HG03457 (cell line): ENCODE measurements around the gene DPEP2NB.
"Not testable (repeated sequence)": the region's sequence is repeated elsewhere in the genome, so short reads cannot be mapped to it uniquely, and the experiment has no call there.

Experiments
- ATAC-seq: cut with Tn5 transposase; IDR thresholded peaks from one replicate; pipeline ENCODE4 v1.9.1; 2021; ENCODE audit warnings: moderate number of reproducible peaks; ENCODE audit not compliant: unreplicated experiment

The DPEP2NB gene

GRCh38 chr16:68019167-68019680, 3.5 kb upstream of the DPEP2NB start:
- ATAC-seq, result no peak

GRCh38 chr16:68013440-68013839, 2.3 kb downstream of the DPEP2NB start:
- no peak for ATAC-seq

- ATAC-seq, result not testable (repeated sequence)
Measured at GRCh38 chr16:68009872-68010271, 5.8 kb downstream of the DPEP2NB start.

- ATAC-seq, result no peak
Measured at GRCh38 chr16:68009157-68009735, 6.5 kb downstream of the DPEP2NB start.

- ATAC-seq, result no peak
Measured at GRCh38 chr16:68005786-68006286, 9.9 kb downstream of the DPEP2NB start.

- no peak for ATAC-seq
Measured at GRCh38 chr16:68005211-68005610, 10.5 kb downstream of the DPEP2NB start.

- no peak for ATAC-seq
Measured at GRCh38 chr16:68003031-68003430, 12.7 kb downstream of the DPEP2NB start.

GRCh38 chr16:68000450-68000849, 15.3 kb downstream of the DPEP2NB start:
- no peak for ATAC-seq

- no peak for ATAC-seq
Measured at GRCh38 chr16:67999985-68000384, 15.7 kb downstream of the DPEP2NB start.

GRCh38 chr16:67998779-67999688, 16.7 kb downstream of the DPEP2NB start, which contains the start of gene DPEP2:
DPEP2 (minus strand) TSS chr16:67999484; CDS start chr16:67993212, 6,272 bp downstream.
- not testable (repeated sequence) for ATAC-seq

GRCh38 chr16:67998231-67998778, 17.4 kb downstream of the DPEP2NB start:
- ATAC-seq, result not testable (repeated sequence)

- ATAC-seq, result no peak
Measured at GRCh38 chr16:67996666-67997065, 19.0 kb downstream of the DPEP2NB start.

- no peak for ATAC-seq
Measured at GRCh38 chr16:67995423-67995822, 20.3 kb downstream of the DPEP2NB start.

GRCh38 chr16:67994040-67994408, 21.7 kb downstream of the DPEP2NB start:
- not testable (repeated sequence) for ATAC-seq

GRCh38 chr16:67993207-67994039, 22.3 kb downstream of the DPEP2NB start:
- ATAC-seq, result peak; percentile 64

GRCh38 chr16:67992661-67993206, 23.0 kb downstream of the DPEP2NB start:
- ATAC-seq, result no peak

- ATAC-seq, result no peak
Measured at GRCh38 chr16:67990018-67990386, 25.7 kb downstream of the DPEP2NB start.

- no peak for ATAC-seq
Measured at GRCh38 chr16:67989322-67990017, 26.2 kb downstream of the DPEP2NB start.

- no peak for ATAC-seq
Measured at GRCh38 chr16:67988675-67989074, 27.0 kb downstream of the DPEP2NB start.
